Stimulated activated CD8-positive, alpha-beta memory T cell treated with anti-CD3 and anti-CD28 coated beads, Interleukin-4, amount 100 ng/mL, for 4 hours (primary cell): ENCODE results near the gene CHDH.

Source experiments
- DNase-seq, 2 donors: peaks; one replicate each; pipeline ENCODE4 v3.0.0-alpha.2; 2020; ENCODE audit warnings: low read depth in 2 of 2, low spot score in 1 of 2

CHDH gene

DNA sequence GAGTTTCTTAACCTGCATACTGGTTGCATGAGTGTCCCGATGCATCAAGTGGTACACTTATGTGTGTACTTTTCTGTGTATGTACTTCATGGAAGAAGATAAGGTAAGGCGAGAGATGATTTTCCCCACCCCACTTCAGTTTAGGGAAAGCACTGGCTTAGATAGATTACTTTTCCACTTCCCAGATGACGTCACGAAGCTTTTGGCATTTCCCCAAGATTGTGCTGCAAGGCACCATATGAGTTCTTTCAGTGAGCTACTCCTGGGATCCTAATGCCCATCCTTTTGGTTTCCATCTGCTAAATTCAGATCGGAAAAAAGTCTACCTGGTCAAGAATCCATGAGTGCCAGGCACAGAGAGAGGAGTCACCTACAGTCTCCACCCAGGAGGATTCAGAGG, 4.7 kb upstream of the CHDH start:
- no peak for DNase-seq

- DNase-seq: no peak
These were observed 3.7 kb upstream of the CHDH start for GRCh38 chr3:53849916-53850315.

DNA sequence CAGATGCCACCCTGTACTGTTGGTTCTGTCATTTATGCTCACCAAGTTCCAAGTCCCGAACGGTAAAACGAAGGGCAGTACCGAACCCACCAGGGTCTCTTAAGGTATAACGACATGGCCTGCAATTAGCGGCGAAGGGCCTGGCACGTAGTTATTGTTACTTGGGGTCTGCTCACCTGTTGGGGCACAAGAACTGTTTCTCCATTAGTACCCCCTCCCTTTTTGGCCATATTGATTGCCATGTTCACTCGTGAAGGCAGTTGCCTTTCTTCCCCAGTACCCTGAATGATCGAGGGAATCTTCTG, 584 bp upstream of the CHDH start:
- no peak for DNase-seq

DNA sequence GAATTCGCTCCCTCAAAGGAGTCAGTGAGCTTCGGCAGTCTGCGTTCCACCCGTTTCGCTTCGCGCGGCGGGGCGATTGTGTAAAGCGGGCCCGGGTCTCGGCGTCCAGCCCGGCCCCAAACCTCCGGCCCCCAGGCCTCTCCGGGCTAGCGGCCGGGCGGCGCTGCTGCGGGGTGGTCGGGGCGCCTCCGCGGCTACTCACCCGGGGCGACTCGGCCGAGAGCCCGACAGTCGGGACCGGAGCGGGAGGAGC, 412 bp downstream of the CHDH start:
- DNase-seq: no peak

- DNase-seq: no peak
These were observed 927 bp downstream of the CHDH start for GRCh38 chr3:53845103-53845880.

- no peak for DNase-seq
These were observed 1.7 kb downstream of the CHDH start for GRCh38 chr3:53844262-53845102.

- DNase-seq: no peak
These were observed 2.7 kb downstream of the CHDH start for GRCh38 chr3:53843195-53844177.

DNA sequence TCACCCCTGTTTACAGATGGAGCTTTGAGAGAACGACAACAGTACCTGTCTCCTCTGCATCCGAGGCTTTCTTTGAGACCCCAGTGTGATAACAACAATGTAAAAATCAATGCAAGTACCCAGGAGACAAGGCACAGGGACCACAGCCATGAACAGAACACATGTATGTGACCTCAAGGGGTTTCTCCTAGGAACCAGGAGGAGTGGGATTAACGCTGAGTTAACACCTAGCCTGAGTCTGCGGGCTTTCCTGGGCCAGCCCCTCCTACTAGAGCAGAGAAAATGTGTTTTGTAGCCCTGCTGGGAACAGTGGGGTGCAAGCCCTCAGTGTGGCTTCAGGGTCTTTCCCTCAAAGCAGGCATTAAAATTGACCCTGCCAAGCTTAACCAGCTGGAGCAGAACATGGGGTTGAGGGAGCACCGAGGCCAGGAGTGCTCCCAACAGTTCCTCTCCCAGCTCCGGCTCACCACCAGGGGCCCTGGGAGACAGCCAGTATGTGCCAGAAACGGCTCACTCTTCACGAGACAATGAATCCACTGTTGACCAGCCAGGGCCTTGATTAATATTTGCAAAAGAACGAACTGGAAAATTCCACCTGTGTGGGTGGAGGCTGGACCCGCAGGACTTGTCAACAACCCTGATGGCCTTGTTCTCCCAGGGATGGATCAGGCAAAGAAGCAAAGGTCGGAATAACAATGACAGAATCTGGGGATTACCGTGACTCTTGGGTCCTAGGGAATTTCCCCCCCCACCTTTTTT, 3.6 kb downstream of the CHDH start:
- no peak for DNase-seq

DNA sequence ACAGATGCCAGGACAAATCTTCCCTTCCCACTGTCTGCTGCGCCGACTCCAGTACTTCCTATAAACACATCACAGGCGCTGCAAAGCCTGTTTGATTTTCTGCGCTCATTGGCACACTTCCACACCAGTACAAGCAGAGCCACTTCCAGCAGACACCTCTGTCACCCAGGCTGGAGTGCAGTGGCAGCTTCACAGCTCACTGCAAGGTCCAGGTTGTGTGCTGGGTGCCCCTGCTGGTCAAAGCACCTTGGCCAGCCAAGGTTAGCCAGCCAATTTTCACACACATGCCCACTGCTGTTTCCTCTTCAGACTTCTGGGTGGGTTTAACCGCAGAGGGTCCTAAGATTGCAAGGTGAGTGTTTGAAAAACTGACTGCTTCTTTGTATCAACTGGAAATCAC, 4.9 kb downstream of the CHDH start:
- no peak for DNase-seq

DNA sequence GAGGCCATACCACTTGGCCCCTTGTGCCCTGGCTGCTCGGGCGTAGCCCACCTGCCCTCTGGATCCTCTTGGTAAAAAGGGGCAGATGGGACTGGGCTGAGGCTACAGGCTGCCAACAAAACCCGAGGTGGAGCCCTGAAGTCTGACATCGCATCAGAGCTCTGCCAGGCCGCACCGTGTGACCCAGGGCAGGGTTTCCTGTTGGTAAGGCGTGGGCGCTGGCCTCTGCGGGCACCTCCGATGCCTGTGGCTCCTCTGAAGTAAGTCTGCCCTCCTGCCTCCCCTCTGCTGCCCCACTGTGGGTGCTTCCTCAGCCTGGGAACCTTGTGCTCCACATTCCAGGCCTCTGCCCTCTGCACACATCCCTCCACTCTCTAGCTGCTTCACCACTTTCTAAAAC, 8.9 kb downstream of the CHDH start:
- no peak for DNase-seq

- DNase-seq: no peak
These were observed 9.9 kb downstream of the CHDH start for GRCh38 chr3:53836084-53836872.

DNA sequence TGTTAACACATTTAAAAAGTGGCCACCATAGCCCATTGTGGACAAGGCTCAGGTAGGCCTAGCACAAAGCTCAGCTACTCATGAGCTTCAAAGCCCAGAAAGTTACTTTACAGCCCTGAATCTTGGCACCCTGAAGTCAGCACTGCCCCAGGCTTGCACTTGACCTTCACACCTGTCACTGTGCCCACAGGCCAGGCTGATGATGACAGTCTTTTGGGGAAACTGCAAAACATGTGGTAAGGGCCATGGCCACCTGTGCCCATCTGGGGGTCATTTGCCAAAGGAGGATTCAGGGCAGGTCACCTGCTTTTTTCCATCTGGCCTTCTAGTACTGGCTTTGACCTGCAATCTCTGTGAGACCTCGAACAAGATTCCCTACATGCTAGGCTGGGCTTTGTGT, 11.0 kb downstream of the CHDH start:
- DNase-seq: no peak

- DNase-seq: no peak
These were observed 11.7 kb downstream of the CHDH start for GRCh38 chr3:53834429-53835095.

GRCh38 chr3:53833700-53834099, 12.5 kb downstream of the CHDH start:
- DNase-seq: no peak

- DNase-seq: no peak
These were observed 13.1 kb downstream of the CHDH start for GRCh38 chr3:53833053-53833645.

GRCh38 chr3:53830944-53831343, 15.3 kb downstream of the CHDH start:
- no peak for DNase-seq

GRCh38 chr3:53829605-53830004, 16.6 kb downstream of the CHDH start:
- DNase-seq: no peak

GRCh38 chr3:53828581-53828980, 17.6 kb downstream of the CHDH start:
- DNase-seq: no peak

DNA sequence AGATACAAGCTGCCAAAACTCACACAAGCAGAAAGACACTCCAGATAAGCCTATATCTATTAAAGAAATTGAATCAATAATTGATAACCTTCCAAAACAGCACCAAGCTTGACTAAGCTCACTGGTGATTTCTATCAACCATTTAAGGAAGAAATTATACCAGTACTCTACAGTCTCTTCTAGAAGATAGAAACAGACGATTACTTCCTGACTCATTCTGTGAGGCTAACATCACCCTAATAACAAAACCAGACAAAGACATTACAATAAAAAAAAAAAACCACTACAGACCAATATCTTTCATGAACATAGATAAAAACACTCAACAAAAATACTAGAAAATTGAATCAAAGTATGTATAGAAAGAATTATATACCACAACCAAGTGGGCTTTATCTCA, 20.2 kb downstream of the CHDH start:
- no peak for DNase-seq
